ENCODE results near the gene CTSE.
"Not testable (repeated sequence)": the region's sequence is repeated elsewhere in the genome, so short reads cannot be mapped to it uniquely, and the experiment has no call there.

CTSE gene

DNA sequence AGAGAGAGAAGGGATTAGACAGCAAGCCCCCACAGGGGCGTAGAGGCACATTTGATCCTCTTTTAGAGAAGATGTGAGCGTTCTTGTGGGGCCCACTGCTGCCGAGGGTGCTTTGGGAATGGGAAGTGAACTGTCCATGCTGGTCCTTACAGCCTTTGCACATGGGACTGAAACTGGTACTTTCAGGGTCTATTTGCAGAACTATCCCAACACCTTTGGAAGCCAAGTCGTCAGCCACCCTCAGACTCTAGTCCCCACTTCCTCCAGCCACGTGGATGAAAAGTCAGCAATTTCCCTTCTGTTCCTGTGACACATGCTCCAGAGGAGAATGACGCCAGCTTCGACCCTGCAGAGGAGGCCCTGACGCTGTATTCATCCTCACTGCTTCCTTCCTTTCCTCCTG lies 17.9 kb downstream of the CTSE start:
- Histone ChIP-seq H3K36me3 (ENCODE audit: control insufficient read depth, insufficient read depth, low read length) (no peaks in the 10 kb centered on the region), H3K4me1 (ENCODE audit: control insufficient read depth, insufficient read depth, low read length) (peaks cover 58% of the 10 kb centered on the region), H3K9me3 (ENCODE audit: control insufficient read depth, low read length) (no peaks in the 10 kb centered on the region), H3K4me3 (ENCODE audit: low read length) (no peak overlapping the region), H3K27me3 (ENCODE audit: control insufficient read depth, insufficient read depth, low read length) (no peaks in the 10 kb centered on the region), H3K9ac (ENCODE audit: low read length) (peak overlapping the region; percentile 52)

GRCh38 chr1:206005234-206005633 lies 18.5 kb downstream of the CTSE start:
- Histone ChIP-seq H3K9ac (ENCODE audit: low read length) (peak overlapping the region; percentile 52), H3K9me3 (ENCODE audit: control insufficient read depth, low read length) (no peaks in the 10 kb centered on the region), H3K4me3 (ENCODE audit: low read length) (no peak overlapping the region), H3K27me3 (ENCODE audit: control insufficient read depth, insufficient read depth, low read length) (no peaks in the 10 kb centered on the region), H3K4me1 (ENCODE audit: control insufficient read depth, insufficient read depth, low read length) (peaks cover 64% of the 10 kb centered on the region), H3K36me3 (ENCODE audit: control insufficient read depth, insufficient read depth, low read length) (no peaks in the 10 kb centered on the region)

- H3K27me3 ChIP-seq (ENCODE audit: control insufficient read depth, insufficient read depth, low read length) = no peaks in the 10 kb centered on the region
- no peak overlapping the region for H3K4me3 ChIP-seq (ENCODE audit: low read length)
- no peaks in the 10 kb centered on the region for H3K36me3 ChIP-seq (ENCODE audit: control insufficient read depth, insufficient read depth, low read length)
- peak overlapping the region; percentile 52 for H3K9ac ChIP-seq (ENCODE audit: low read length)
- H3K9me3 ChIP-seq (ENCODE audit: control insufficient read depth, low read length) = no peaks in the 10 kb centered on the region
- H3K4me1 ChIP-seq (ENCODE audit: control insufficient read depth, insufficient read depth, low read length) = peaks cover 64% of the 10 kb centered on the region
Observed at GRCh38 chr1:206004826-206005225, 18.9 kb downstream of the CTSE start.

DNA sequence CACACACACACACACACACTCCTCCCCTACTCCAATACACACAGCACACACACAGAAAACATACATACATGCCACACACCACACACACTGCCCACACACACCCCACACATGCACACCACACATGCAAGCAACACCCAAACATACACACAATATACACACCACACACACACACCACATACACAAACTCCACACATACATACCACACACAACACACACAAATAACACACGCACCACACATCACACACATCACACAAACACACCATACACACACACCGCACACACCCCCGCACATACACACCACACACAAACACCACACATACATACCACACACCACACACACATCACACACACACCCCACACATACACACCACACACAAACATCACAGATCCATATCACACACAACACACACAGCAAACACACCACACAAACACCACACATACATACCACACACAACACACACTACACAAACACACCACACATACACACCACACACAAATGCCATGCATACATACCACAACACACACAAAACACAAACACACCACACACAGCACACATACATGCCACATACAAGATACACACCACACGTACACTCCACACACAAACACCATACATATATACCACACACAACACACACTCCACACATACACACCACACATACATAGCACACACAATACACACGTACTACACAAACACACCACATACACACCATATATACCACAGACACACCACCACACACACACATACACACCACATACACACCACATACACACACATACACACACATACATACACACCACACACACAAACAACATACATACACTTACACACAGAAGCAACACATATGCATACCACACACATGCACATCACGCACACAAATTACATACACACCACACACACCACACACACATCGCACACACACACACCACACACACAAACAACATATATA lies 19.6 kb downstream of the CTSE start:
- H3K4me3 ChIP-seq (ENCODE audit: low read length) = no peak overlapping the region
- H3K4me1 ChIP-seq (ENCODE audit: control insufficient read depth, insufficient read depth, low read length) = peaks cover 64% of the 10 kb centered on the region
- H3K9ac ChIP-seq (ENCODE audit: low read length) = peak overlapping the region; percentile 43
- H3K36me3 ChIP-seq (ENCODE audit: control insufficient read depth, insufficient read depth, low read length) = no peaks in the 10 kb centered on the region
- no peaks in the 10 kb centered on the region for H3K9me3 ChIP-seq (ENCODE audit: control insufficient read depth, low read length)
- no peaks in the 10 kb centered on the region for H3K27me3 ChIP-seq (ENCODE audit: control insufficient read depth, insufficient read depth, low read length)

GRCh38 chr1:206002871-206003801 lies 20.6 kb downstream of the CTSE start, which contains the start of gene RAB7B:
TSS of gene RAB7B (minus strand) at chr1:206003395. CDS start at chr1:205994135, 9,260 bp downstream.
- no peaks in the 10 kb centered on the region for H3K27me3 ChIP-seq (ENCODE audit: control insufficient read depth, insufficient read depth, low read length)
- peak within 1 kb of the TSS; percentile 43 for H3K9ac ChIP-seq (ENCODE audit: low read length)
- peaks cover 64% of the 10 kb centered on the region for H3K4me1 ChIP-seq (ENCODE audit: control insufficient read depth, insufficient read depth, low read length)
- H3K9me3 ChIP-seq (ENCODE audit: control insufficient read depth, low read length) = no peaks in the 10 kb centered on the region
- H3K4me3 ChIP-seq (ENCODE audit: low read length) = peak within 1 kb of the TSS; percentile 1
- H3K36me3 ChIP-seq (ENCODE audit: control insufficient read depth, insufficient read depth, low read length) = no peaks in the 10 kb centered on the region

GRCh38 chr1:206002160-206002559 lies 21.5 kb downstream of the CTSE start:
- H3K4me3 ChIP-seq (ENCODE audit: low read length) = peak overlapping the region; percentile 7
- H3K4me1 ChIP-seq (ENCODE audit: control insufficient read depth, insufficient read depth, low read length) = peaks cover 64% of the 10 kb centered on the region
- H3K9me3 ChIP-seq (ENCODE audit: control insufficient read depth, low read length) = no peaks in the 10 kb centered on the region
- H3K27me3 ChIP-seq (ENCODE audit: control insufficient read depth, insufficient read depth, low read length) = no peaks in the 10 kb centered on the region
- no peaks in the 10 kb centered on the region for H3K36me3 ChIP-seq (ENCODE audit: control insufficient read depth, insufficient read depth, low read length)
- peak overlapping the region; percentile 40 for H3K9ac ChIP-seq (ENCODE audit: low read length)

- Histone ChIP-seq H3K9me3 (ENCODE audit: control insufficient read depth, low read length) (no peaks in the 10 kb centered on the region), H3K4me3 (ENCODE audit: low read length) (peak overlapping the region; percentile 7), H3K9ac (ENCODE audit: low read length) (peak overlapping the region; percentile 40), H3K4me1 (ENCODE audit: control insufficient read depth, insufficient read depth, low read length) (peaks cover 60% of the 10 kb centered on the region), H3K27me3 (ENCODE audit: control insufficient read depth, insufficient read depth, low read length) (no peaks in the 10 kb centered on the region), H3K36me3 (ENCODE audit: control insufficient read depth, insufficient read depth, low read length) (no peaks in the 10 kb centered on the region)
Observed at GRCh38 chr1:206001476-206001888, 22.2 kb downstream of the CTSE start.

DNA sequence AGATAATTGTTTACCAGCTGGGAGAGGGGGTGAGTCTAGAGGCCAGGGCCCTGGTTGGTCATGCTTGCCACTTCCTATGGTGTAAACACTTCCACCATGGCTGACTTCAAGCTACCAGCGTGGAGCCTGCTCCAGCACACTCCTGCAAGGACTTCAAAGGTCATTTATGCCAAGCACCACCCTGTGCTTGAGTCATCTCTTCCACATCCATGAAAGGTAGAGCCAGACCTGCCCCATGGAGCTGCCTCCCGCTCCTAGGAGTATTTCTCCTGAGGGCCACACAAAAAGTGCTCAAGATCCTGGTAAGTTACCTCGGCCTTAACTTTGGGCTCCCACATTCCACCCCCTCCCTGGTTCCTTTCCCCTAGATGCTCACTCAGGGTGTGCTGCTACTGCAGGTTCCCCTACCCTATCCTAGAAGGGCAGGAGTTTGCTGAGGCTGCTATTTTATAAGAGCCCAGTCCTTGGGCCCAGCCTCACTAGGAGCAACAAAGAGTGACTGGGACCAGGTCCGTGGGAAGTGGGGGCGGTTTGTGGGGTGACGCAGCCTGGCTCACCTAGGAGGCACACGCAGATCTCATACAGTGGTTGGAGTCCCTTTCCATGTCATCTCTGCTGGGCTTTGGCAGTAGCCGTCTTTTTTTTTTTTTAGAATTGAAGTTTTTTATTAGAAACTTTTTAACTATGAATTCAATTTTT lies 22.9 kb downstream of the CTSE start:
- no peaks in the 10 kb centered on the region for H3K9me3 ChIP-seq (ENCODE audit: control insufficient read depth, low read length)
- H3K4me3 ChIP-seq (ENCODE audit: low read length) = no peak overlapping the region
- H3K36me3 ChIP-seq (ENCODE audit: control insufficient read depth, insufficient read depth, low read length) = no peaks in the 10 kb centered on the region
- peaks cover 53% of the 10 kb centered on the region for H3K4me1 ChIP-seq (ENCODE audit: control insufficient read depth, insufficient read depth, low read length)
- no peak overlapping the region for H3K9ac ChIP-seq (ENCODE audit: low read length)
- no peaks in the 10 kb centered on the region for H3K27me3 ChIP-seq (ENCODE audit: control insufficient read depth, insufficient read depth, low read length)

- no peaks in the 10 kb centered on the region for H3K27me3 ChIP-seq (ENCODE audit: control insufficient read depth, insufficient read depth, low read length)
- H3K9me3 ChIP-seq (ENCODE audit: control insufficient read depth, low read length) = no peaks in the 10 kb centered on the region
- peaks cover 31% of the 10 kb centered on the region for H3K4me1 ChIP-seq (ENCODE audit: control insufficient read depth, insufficient read depth, low read length)
- no peak overlapping the region for H3K4me3 ChIP-seq (ENCODE audit: low read length)
- no peaks in the 10 kb centered on the region for H3K36me3 ChIP-seq (ENCODE audit: control insufficient read depth, insufficient read depth, low read length)
- no peak overlapping the region for H3K9ac ChIP-seq (ENCODE audit: low read length)
Observed at GRCh38 chr1:205998457-205999241, 25.0 kb downstream of the CTSE start.

DNA sequence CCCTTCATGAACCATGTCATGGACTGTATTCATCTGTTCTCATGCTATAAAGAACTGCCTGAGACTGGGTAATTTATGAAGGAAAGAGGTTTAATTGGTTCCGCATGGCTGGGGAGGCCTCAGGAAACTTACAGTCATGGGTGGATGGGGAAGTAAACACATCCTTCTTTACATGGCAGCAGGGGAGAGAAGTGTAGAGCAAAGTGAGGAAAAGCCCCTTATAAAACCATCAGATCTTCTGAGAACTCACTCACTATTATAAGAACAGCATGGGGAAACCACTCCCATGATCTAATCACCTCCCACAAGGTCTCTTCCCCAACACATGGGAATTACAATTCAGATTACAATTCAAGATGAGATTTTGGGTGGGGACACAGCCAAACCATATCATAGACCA lies 27.1 kb downstream of the CTSE start:
- H3K9ac ChIP-seq (ENCODE audit: low read length); H3K36me3 ChIP-seq (ENCODE audit: control insufficient read depth, insufficient read depth, low read length); H3K9me3 ChIP-seq (ENCODE audit: control insufficient read depth, low read length); H3K4me3 ChIP-seq (ENCODE audit: low read length); H3K27me3 ChIP-seq (ENCODE audit: control insufficient read depth, insufficient read depth, low read length): not testable (repeated sequence)
- H3K4me1 ChIP-seq (ENCODE audit: control insufficient read depth, insufficient read depth, low read length) = peaks cover 11% of the 10 kb centered on the region

DNA sequence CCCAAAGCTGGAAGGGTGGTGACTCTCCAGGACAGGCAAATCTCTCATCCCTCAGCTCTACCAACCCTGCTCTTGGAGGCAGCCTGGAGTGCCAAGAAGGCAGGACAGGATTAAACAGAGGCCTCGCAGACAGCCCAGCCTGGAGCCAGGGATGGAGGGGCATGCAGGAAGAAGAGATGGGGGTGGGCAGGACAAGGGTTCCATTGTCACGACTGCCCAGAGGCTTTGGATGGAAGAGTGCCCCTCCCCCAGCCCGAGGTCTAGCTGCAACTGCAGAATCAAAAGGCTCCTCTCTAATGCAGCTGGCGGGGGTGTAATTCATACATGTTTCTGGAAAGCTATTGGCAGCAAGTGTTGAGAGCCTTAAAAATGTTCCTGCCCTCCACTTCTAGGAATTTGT lies 29.3 kb downstream of the CTSE start:
- no peaks in the 10 kb centered on the region for H3K27me3 ChIP-seq (ENCODE audit: control insufficient read depth, insufficient read depth, low read length)
- no peaks in the 10 kb centered on the region for H3K4me1 ChIP-seq (ENCODE audit: control insufficient read depth, insufficient read depth, low read length)
- H3K9ac ChIP-seq (ENCODE audit: low read length) = no peak overlapping the region
- no peak overlapping the region for H3K4me3 ChIP-seq (ENCODE audit: low read length)
- H3K36me3 ChIP-seq (ENCODE audit: control insufficient read depth, insufficient read depth, low read length) = no peaks in the 10 kb centered on the region
- H3K9me3 ChIP-seq (ENCODE audit: control insufficient read depth, low read length) = no peaks in the 10 kb centered on the region

All from mucosa of stomach (tissue), 1 donor.